Measurements from ENCODE around the gene MRNIP. TPM values are rescaled to one million over a fixed set of nuclear protein-coding genes. Genes with fewer than 3 reads are reported as not detected.

MRNIP gene
- total and polyA plus RNA-seq, 2 of the 8 experiments (the other 6 are each of a cell fraction or from before 2014, with no cell fraction given): 29.6 TPM

DNA sequence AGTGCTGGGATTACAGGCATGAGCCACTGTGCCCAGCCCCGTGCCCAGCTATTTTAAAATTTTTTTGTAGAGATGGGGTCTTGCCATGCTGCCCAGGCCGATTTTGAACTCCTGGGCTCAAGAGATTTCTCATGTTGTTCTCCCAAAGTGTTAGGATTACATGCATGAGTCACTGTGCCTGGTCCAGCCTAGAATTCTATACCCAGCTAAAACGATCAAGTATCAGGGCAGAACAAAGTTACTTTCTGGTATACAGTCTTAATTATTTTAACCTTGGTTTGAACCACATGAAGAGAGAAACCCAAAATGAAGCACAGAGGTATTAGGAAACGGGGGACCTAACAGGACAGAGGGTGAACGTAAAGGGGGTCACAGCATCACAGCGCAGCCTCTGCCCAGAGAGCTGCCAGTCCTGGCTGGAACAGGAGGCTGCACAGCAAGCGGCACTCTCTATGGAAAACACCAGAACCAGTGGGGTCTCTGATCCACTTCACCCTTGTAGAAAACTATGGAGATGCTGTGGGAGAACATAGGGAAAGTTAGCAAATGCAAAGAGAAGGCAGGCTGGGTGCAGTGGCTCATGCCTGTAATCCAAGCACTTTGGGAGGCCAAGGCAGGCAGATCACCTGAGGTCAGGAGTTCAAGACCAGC lies 27.7 kb downstream of the MRNIP start:
- ChIA-PET POLR2A (ENCODE audit: partially characterized antibody) (interaction anchor here (1.1 to 5.7 kb wide), 6 partner anchors 7 to 37 kb away, joined by 3 to 47 read pairs (median 5); partner anchors contain the start of gene SQSTM1), CTCF (ENCODE audit: partially characterized antibody) (interaction anchor here (1.0 to 1.9 kb wide), 4 partner anchors 14 to 39 kb away, joined by 3 to 8 read pairs (median 4); no protein-coding TSS in a partner anchor)
- no peaks in the 10 kb centered on the region for H3K79me2 ChIP-seq (ENCODE audit: control insufficient read depth in 1 of 2, insufficient read depth in 2 of 2, low read length in 2 of 2)
- H3K23ac ChIP-seq (ENCODE audit: insufficient read length): no peak overlapping the region
- TF ChIP-seq CHD1 (IDR thresholded peaks at IDR 0.05; ENCODE audit: low read depth, low read length) (no peak), EGR1 (IDR thresholded peaks at IDR 0.05; ENCODE audit: borderline replicate concordance, low read depth, low read length) (no peak), ATF2 (IDR thresholded peaks at IDR 0.05; ENCODE audit: low read length) (no peak), ZNF274 (IDR thresholded peaks at IDR 0.05; ENCODE audit: borderline replicate concordance, extremely low read depth, low read length) (no peak), SIRT6 (IDR thresholded peaks at IDR 0.05; ENCODE audit: low read length) (no peak), NRF1 (IDR thresholded peaks at IDR 0.05; ENCODE audit: low read depth, low read length) (no peak), TAF7 (optimal IDR thresholded peaks at IDR 0.05; ENCODE audit: borderline replicate concordance, low read depth, low read length) (no peak)
- FAIRE-seq: no peak
- H3K23me2 ChIP-seq (ENCODE audit: low read depth, low read length): no peaks in the 10 kb centered on the region
- no peak overlapping the region for H2BK12ac ChIP-seq (ENCODE audit: low read depth, low read length)
- H4K91ac ChIP-seq (replicated peaks; ENCODE audit: insufficient read length, low read length): no peak overlapping the region
- peaks cover 23 to 67% (median 47%) of the 10 kb centered on the region in 4 experiments for H3K36me3 ChIP-seq (ENCODE audit: control insufficient read depth in 2 of 4, insufficient read depth in 4 of 4, low read length in 3 of 4)
- no peak overlapping the region for H2AFZ ChIP-seq (ENCODE audit: low read length)
- no peak overlapping the region for H3K27ac ChIP-seq (ENCODE audit: low read depth, low read length)
- no peaks in the 10 kb centered on the region for H3K27me3 ChIP-seq (replicated peaks in 1 of 4; ENCODE audit: control insufficient read depth in 3 of 4, extremely low read depth in 1 of 4, insufficient read depth in 3 of 4, low read length in 3 of 4)
- no peak overlapping the region for H2BK120ac ChIP-seq (replicated peaks; ENCODE audit: low read depth, low read length)
- no peaks in the 10 kb centered on the region; the same call in 1 of the 2 replicates for H3K79me1 ChIP-seq (ENCODE audit: low read depth, low read length)
- no peak overlapping the region for H2BK15ac ChIP-seq (ENCODE audit: low read length)
- no peak overlapping the region for H2BK5ac ChIP-seq (ENCODE audit: low read depth, low read length)
- WGBS, 2 experiments (ENCODE audit: extremely low coverage in 1 of 2, insufficient coverage in 1 of 2, insufficient read length in 1 of 2, insufficient replicate concordance in 2 of 2, low coverage in 1 of 2, low lambda C conversion rate in 2 of 2, missing lambda C conversion rate in 1 of 2): 92% methylated on average over 7 of the region's 7 CpGs; no CpG with 5 or more reads in 1 of the 2 experiments
- no peak overlapping the region; the same call in 1 of the 2 replicates for H4K8ac ChIP-seq (ENCODE audit: extremely low read depth, insufficient read depth, low read length)
- DNase-seq (ENCODE audit: low read depth in 1 of 2, low spot score in 2 of 2): no peak
- no peak overlapping the region for H3K56ac ChIP-seq (replicated peaks; ENCODE audit: insufficient read length, low read depth, low read length)
- no peak overlapping the region for H3K4me2 ChIP-seq (ENCODE audit: insufficient read depth in 1 of 2, low read depth in 2 of 2, low read length in 2 of 2)
- H3K4ac ChIP-seq (replicated peaks; ENCODE audit: insufficient read length, low read depth, low read length): no peak overlapping the region
- H3K9me3 ChIP-seq (ENCODE audit: insufficient read depth in 2 of 2, low read depth in 1 of 2, low read length in 1 of 2): no peaks in the 10 kb centered on the region; a peak in 1 of 4 replicates
- H4K5ac ChIP-seq (ENCODE audit: insufficient read length, low read depth, low read length): no peak overlapping the region
- H4K20me1 ChIP-seq (replicated peaks in 1 of 2; ENCODE audit: control insufficient read depth in 1 of 2, insufficient read depth in 2 of 2, low read length in 2 of 2): peaks cover 0 to 5% of the 10 kb centered on the region in 2 experiments
- no peak overlapping the region; a peak in 1 of 8 replicates for H3K4me3 ChIP-seq (ENCODE audit: extremely low read depth in 1 of 4, insufficient read depth in 2 of 4, low read depth in 3 of 4, low read length in 4 of 4)
- no peak overlapping the region for H3K18ac ChIP-seq (ENCODE audit: extremely low read depth, low read length)
- no peak overlapping the region for H2AK5ac ChIP-seq (ENCODE audit: low read depth, low read length)
- no peak overlapping the region for H2BK20ac ChIP-seq (ENCODE audit: low read length)
- peaks cover 0 to 3% (median 1%) of the 10 kb centered on the region in 4 experiments; a peak in 4 of 7 replicates for H3K4me1 ChIP-seq (replicated peaks in 1 of 4; ENCODE audit: control insufficient read depth in 3 of 4, insufficient read depth in 4 of 4, low read length in 3 of 4)
- H3K14ac ChIP-seq (ENCODE audit: insufficient read length): no peak overlapping the region
- no peak overlapping the region for H3K9ac ChIP-seq (replicated peaks in 1 of 4; ENCODE audit: extremely low read depth in 1 of 4, low read depth in 3 of 4, low read length in 3 of 4)

Measured in H1 (cell line).